HTERT RPE-1 (cell line): ENCODE results near the gene KIF26A.

Source experiments
- in situ Hi-C: fragments of 300-500 bp; cut with MboI; formaldehyde crosslinking; loops from 4 replicates; pipeline ENCODE4 v1.14.3; 2020; ENCODE audit warnings: low sequenced_read_pairs

KIF26A gene

GRCh38 chr14:104155513-104155912 lies 17.1 kb downstream of the KIF26A start:
- in situ Hi-C loops: no loop called here

- in situ Hi-C loops: no loop called here
Observed at GRCh38 chr14:104156142-104156541, 17.8 kb downstream of the KIF26A start.

GRCh38 chr14:104157016-104157928 lies 18.9 kb downstream of the KIF26A start:
- in situ Hi-C loops: no loop called here

- in situ Hi-C loops: no loop called here
Observed at GRCh38 chr14:104158827-104159798, 20.7 kb downstream of the KIF26A start.

- in situ Hi-C loops: no loop called here
Observed at GRCh38 chr14:104159990-104160389, 21.6 kb downstream of the KIF26A start.

GRCh38 chr14:104161602-104162367 lies 23.4 kb downstream of the KIF26A start:
- in situ Hi-C loops: no loop called here

- in situ Hi-C loops: no loop called here
Observed at GRCh38 chr14:104162495-104162894, 24.1 kb downstream of the KIF26A start.

- in situ Hi-C loops: no loop called here
Observed at GRCh38 chr14:104163541-104163940, 25.2 kb downstream of the KIF26A start.

GRCh38 chr14:104164041-104164440 lies 25.7 kb downstream of the KIF26A start:
- in situ Hi-C loops: no loop called here

DNA sequence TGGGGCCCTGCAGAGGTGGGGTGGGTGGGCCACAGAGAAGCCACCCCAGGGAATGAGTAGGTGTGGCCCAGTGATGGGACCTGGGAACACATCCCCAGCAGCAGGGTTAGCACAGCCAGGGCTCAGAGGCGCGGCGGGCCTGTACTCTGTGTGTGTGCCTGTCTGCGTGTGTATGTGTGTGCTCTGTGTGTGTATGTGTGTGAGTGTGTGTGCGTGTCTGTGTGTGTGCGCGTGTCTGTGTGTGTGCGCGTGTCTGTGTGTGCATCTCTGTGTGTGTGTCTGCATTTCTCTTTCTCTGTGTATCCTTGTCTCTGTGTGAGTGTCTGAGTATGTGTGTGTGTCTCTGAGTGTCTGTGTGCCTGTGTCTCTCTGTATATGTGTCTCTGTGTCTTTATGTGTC lies 26.1 kb downstream of the KIF26A start:
- in situ Hi-C loops: no loop called here

DNA sequence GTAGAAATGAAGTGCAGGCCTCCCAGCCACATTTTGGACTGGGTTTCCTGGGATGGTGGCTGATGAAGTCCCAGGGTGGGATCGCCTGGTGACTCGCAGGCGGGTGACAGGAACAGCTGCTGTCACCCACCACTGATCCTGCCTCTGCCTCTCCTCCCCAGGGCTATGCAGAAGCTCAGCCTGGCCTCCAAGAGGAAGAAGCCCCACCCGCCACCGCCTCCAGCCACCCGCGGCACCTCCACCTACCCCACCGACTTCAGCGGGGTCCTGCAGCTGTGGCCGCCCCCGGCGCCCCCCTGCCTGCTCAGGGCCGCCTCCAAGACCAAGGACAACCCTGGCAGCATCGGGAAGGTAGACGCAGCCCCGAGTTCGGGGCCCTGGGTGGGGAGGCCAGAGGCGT lies 28.3 kb downstream of the KIF26A start:
- in situ Hi-C loops: no loop called here

DNA sequence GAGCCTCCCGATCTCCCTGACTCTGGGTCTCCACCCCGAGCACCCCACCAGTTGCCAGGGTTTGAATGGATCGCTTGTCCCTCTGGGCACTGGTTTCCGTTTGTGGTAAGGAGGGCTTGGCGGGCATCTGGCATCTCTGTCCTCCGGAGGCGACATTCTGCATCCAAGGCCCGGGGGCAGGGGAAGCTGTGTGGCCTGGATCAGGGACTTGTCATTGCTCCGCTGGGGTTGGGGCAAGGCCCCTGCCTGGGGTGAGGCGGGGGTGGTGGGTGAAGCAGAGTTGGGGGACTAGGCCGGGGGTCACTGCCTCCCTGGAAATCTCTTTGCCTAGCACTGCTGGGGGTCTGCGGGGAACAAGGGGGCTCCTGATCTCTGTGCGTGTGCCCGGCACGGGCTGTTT lies 30.2 kb downstream of the KIF26A start:
- in situ Hi-C loops: no loop called here

GRCh38 chr14:104169005-104169698 lies 30.8 kb downstream of the KIF26A start:
- in situ Hi-C loops: no loop called here

GRCh38 chr14:104169699-104170479 lies 31.5 kb downstream of the KIF26A start:
- in situ Hi-C loops: no loop called here

GRCh38 chr14:104171029-104171697 lies 32.8 kb downstream of the KIF26A start:
- in situ Hi-C loops: no loop called here

DNA sequence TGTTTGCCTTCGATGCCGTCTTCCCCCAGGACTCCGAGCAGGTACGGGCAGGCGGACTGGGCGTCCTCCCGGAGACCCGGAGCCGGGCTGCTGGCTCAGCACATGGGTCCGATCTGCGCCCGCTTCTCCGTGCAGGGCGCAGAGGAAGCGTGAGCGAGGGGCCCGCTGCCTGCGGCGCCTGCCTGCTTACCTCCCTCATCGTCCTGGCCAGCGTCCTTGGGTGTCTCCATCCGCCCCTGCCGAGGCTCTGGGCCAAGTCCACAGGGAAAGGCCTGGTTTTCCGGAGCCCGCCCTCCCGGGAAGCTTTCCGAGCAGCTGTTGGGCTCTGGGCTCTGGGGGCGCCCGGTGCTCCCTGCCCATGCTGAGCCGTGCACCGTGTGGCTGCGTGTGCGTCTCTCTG lies 33.5 kb downstream of the KIF26A start:
- in situ Hi-C loops: no loop called here

GRCh38 chr14:104172349-104172748 lies 34.0 kb downstream of the KIF26A start:
- in situ Hi-C loops: no loop called here

GRCh38 chr14:104172880-104173279 lies 34.5 kb downstream of the KIF26A start:
- in situ Hi-C loops: no loop called here

GRCh38 chr14:104174051-104174450 lies 35.7 kb downstream of the KIF26A start:
- in situ Hi-C loops: no loop called here
